OCI-LY1 (cell line): ENCODE data around the gene DEFB123.

ENCODE experiments used
- H2AFZ ChIP-seq: fragments of 200-600 bp; sonication (generic), shearing (Covaris generic); 2 replicates; pipeline ENCODE4 v1.6.0; 2014; ENCODE audit warnings: antibody characterized with exemption, mild to moderate bottlenecking, low read length
- H3F3A ChIP-seq: fragments of 200-600 bp; sonication (generic), shearing (Covaris generic); 2 replicates; pipeline ENCODE4 v1.6.0; 2014; ENCODE audit warnings: mild to moderate bottlenecking, antibody characterized with exemption, low read length, moderate library complexity; ENCODE audit not compliant: insufficient read depth
- H3K27ac ChIP-seq: fragments of 200-600 bp; sonication (generic); 2 replicates; pipeline ENCODE4 v1.5.1; 2014; ENCODE audit warnings: low read length, mixed run types, mild to moderate bottlenecking, low read depth; ENCODE audit not compliant: poor library complexity, severe bottlenecking
- H3K27me3 ChIP-seq: fragments of 200-600 bp; sonication (generic); 2 replicates; pipeline ENCODE4 v1.6.0; 2014; ENCODE audit warnings: antibody characterized with exemption, mild to moderate bottlenecking, low read length, moderate library complexity; ENCODE audit not compliant: insufficient read depth
- H3K36me3 ChIP-seq: fragments of 200-600 bp; sonication (generic); 2 replicates; pipeline ENCODE4 v1.6.1; 2014; ENCODE audit warnings: mild to moderate bottlenecking, antibody characterized with exemption, low read length, moderate library complexity, mixed read lengths; ENCODE audit not compliant: insufficient read depth
- H3K4me1 ChIP-seq: fragments of 200-600 bp; sonication (generic); 2 replicates; pipeline ENCODE4 v1.5.1; 2014; ENCODE audit warnings: mild to moderate bottlenecking, low read length, moderate library complexity; ENCODE audit not compliant: insufficient read depth, severe bottlenecking
- H3K4me2 ChIP-seq: fragments of 200-600 bp; sonication (generic), shearing (Covaris generic); 2 replicates; pipeline ENCODE4 v1.6.1; 2014; ENCODE audit warnings: low read length
- H3K4me3 ChIP-seq: fragments of 200-600 bp; sonication (generic); 2 replicates; pipeline ENCODE4 v1.5.1; 2014; ENCODE audit warnings: low read length, low read depth, mild to moderate bottlenecking, mixed read lengths; ENCODE audit not compliant: poor library complexity, severe bottlenecking
- H3K79me2 ChIP-seq: fragments of 200-600 bp; shearing (Covaris generic); 2 replicates; pipeline ENCODE4 v1.6.1; 2016; ENCODE audit warnings: mixed run types, low read length, mixed read lengths; ENCODE audit not compliant: insufficient read depth
- H3K9ac ChIP-seq: fragments of 200-600 bp; sonication (generic), shearing (Covaris generic); 2 replicates; pipeline ENCODE4 v1.6.1; 2014; ENCODE audit warnings: mild to moderate bottlenecking, low read length, mixed read lengths
- H3K9me2 ChIP-seq: fragments of 200-600 bp; sonication (generic), shearing (Covaris generic); 2 replicates; pipeline ENCODE4 v1.6.1; 2014; ENCODE audit warnings: low read depth, mild to moderate bottlenecking, low read length, mixed read lengths
- H3K9me3 ChIP-seq: fragments of 200-600 bp; shearing (Covaris generic); 2 replicates; pipeline ENCODE4 v1.6.1; 2014; ENCODE audit warnings: low read length, mixed read lengths
- H4K20me1 ChIP-seq: fragments of 200-600 bp; sonication (generic), shearing (Covaris generic); 2 replicates; pipeline ENCODE4 v1.6.0; 2016; ENCODE audit warnings: mild to moderate bottlenecking, low read length; ENCODE audit not compliant: insufficient read depth
- CTCF ChIP-seq: fragments of 200-600 bp; sonication (generic), shearing (Covaris generic); IDR thresholded peaks from 2 replicates; pipeline ENCODE4 v1.5.1; 2017; ENCODE audit warnings: mild to moderate bottlenecking, antibody characterized with exemption, low read length, moderate library complexity, mixed read lengths
- EZH2 ChIP-seq: fragments of 200-600 bp; sonication (generic), shearing (Covaris generic); IDR thresholded peaks from 2 replicates; pipeline ENCODE4 v1.8.0; 2017; ENCODE audit warnings: borderline replicate concordance, mixed run types, mild to moderate bottlenecking, antibody characterized with exemption, low read length, moderate library complexity, mixed read lengths

The DEFB123 gene

GRCh38 chr20:31403886-31404285 lies 36.5 kb upstream of the DEFB123 start:
- H3F3A ChIP-seq: no peaks in the 10 kb centered on the region
- no peak overlapping the region for H3K27ac ChIP-seq
- H3K79me2 ChIP-seq: no peaks in the 10 kb centered on the region
- H3K4me2 ChIP-seq: no peak overlapping the region
- H3K9me2 ChIP-seq: no peaks in the 10 kb centered on the region
- no peak for TF ChIP-seq CTCF
- TF ChIP-seq EZH2: no peak
- H2AFZ ChIP-seq: no peak overlapping the region
- H3K4me3 ChIP-seq: no peak overlapping the region
- H4K20me1 ChIP-seq: no peaks in the 10 kb centered on the region
- no peaks in the 10 kb centered on the region for H3K27me3 ChIP-seq
- H3K9ac ChIP-seq: no peak overlapping the region
- no peaks in the 10 kb centered on the region for H3K4me1 ChIP-seq
- H3K9me3 ChIP-seq: no peaks in the 10 kb centered on the region
- H3K36me3 ChIP-seq: no peaks in the 10 kb centered on the region

GRCh38 chr20:31406115-31406514 lies 34.3 kb upstream of the DEFB123 start, which contains the start of gene DEFB121:
Gene DEFB121 (minus strand): TSS chr20:31406215. CDS start chr20:31406152, 63 bp downstream.
- Histone ChIP-seq H3K79me2 (no peaks in the 10 kb centered on the region), H3K36me3 (no peaks in the 10 kb centered on the region), H3K9me2 (no peaks in the 10 kb centered on the region), H3K9me3 (no peaks in the 10 kb centered on the region), H2AFZ (no peak within 1 kb of the TSS), H3F3A (no peaks in the 10 kb centered on the region), H3K4me2 (no peak within 1 kb of the TSS), H3K27me3 (no peaks in the 10 kb centered on the region), H3K9ac (no peak within 1 kb of the TSS), H4K20me1 (no peaks in the 10 kb centered on the region), H3K27ac (no peak within 1 kb of the TSS), H3K4me1 (no peaks in the 10 kb centered on the region), H3K4me3 (no peak within 1 kb of the TSS)
- no peak for TF ChIP-seq CTCF
- no peak for TF ChIP-seq EZH2

GRCh38 chr20:31410011-31410410 lies 30.4 kb upstream of the DEFB123 start:
- H3K79me2 ChIP-seq: no peaks in the 10 kb centered on the region
- H3K9ac ChIP-seq: no peak overlapping the region
- H3F3A ChIP-seq: no peaks in the 10 kb centered on the region
- H3K9me2 ChIP-seq: no peaks in the 10 kb centered on the region
- no peak overlapping the region for H3K4me2 ChIP-seq
- no peak overlapping the region for H2AFZ ChIP-seq
- H3K9me3 ChIP-seq: no peaks in the 10 kb centered on the region
- TF ChIP-seq CTCF: no peak
- TF ChIP-seq EZH2: no peak
- H3K36me3 ChIP-seq: no peaks in the 10 kb centered on the region
- no peak overlapping the region for H3K4me3 ChIP-seq
- no peak overlapping the region for H3K27ac ChIP-seq
- H4K20me1 ChIP-seq: no peaks in the 10 kb centered on the region
- H3K4me1 ChIP-seq: no peaks in the 10 kb centered on the region
- H3K27me3 ChIP-seq: no peaks in the 10 kb centered on the region
